Hindlimb muscle (tissue), 1 donor: ENCODE data around the gene GSC. TPM values are rescaled to one million over a fixed set of nuclear protein-coding genes. Genes with fewer than 3 reads are reported as not detected.
"Not testable (repeated sequence)": the region's sequence is repeated elsewhere in the genome, so short reads cannot be mapped to it uniquely, and the experiment has no call there.

Experiments used
- DNase-seq: peaks from one replicate; pipeline ENCODE4 v3.0.0-alpha.2; 2013
- polyA plus RNA-seq: library from polyadenylated mRNA; unstranded; fragments of 120-200 nt; gene quantifications from one replicate; pipeline ENCODE4 v1.2.1, GENCODE V29; 2013; ENCODE audit not compliant: insufficient read length

The GSC gene
- polyA plus RNA-seq: 0.88 TPM

GRCh38 chr14:94769391-94770250, at the start of gene GSC:
Gene GSC, minus strand, starts transcription at chr14:94770113. Its CDS starts 98 bp downstream, at chr14:94770015.
- DNase-seq: peak; percentile 82

GRCh38 chr14:94819531-94819930, 49.6 kb upstream of the GSC start:
- DNase-seq: no peak

GRCh38 chr14:94816113-94816512, 46.2 kb upstream of the GSC start:
- no peak for DNase-seq

GRCh38 chr14:94805680-94806288, 35.9 kb upstream of the GSC start:
- peak; percentile 70 for DNase-seq

GRCh38 chr14:94801225-94801624, 31.3 kb upstream of the GSC start:
- DNase-seq: no peak

- not testable (repeated sequence) for DNase-seq
These were observed 30.9 kb upstream of the GSC start for GRCh38 chr14:94800764-94801163.

- no peak for DNase-seq
These were observed 28.0 kb upstream of the GSC start for GRCh38 chr14:94797887-94798286.

- DNase-seq: no peak
These were observed 26.4 kb upstream of the GSC start for GRCh38 chr14:94796278-94796677.

- DNase-seq: no peak
These were observed 25.5 kb upstream of the GSC start for GRCh38 chr14:94795372-94795771.

GRCh38 chr14:94793901-94794300, 24.0 kb upstream of the GSC start:
- DNase-seq: no peak

GRCh38 chr14:94787655-94788054, 17.7 kb upstream of the GSC start:
- no peak for DNase-seq

- DNase-seq: no peak
These were observed 17.2 kb upstream of the GSC start for GRCh38 chr14:94787092-94787491.

GRCh38 chr14:94780536-94781399, 10.9 kb upstream of the GSC start:
- DNase-seq: no peak

GRCh38 chr14:94779713-94780112, 9.8 kb upstream of the GSC start:
- DNase-seq: no peak

GRCh38 chr14:94775871-94776210, 5.9 kb upstream of the GSC start:
- DNase-seq: no peak

GRCh38 chr14:94775091-94775870, 5.4 kb upstream of the GSC start:
- DNase-seq: no peak

GRCh38 chr14:94774344-94775090, 4.6 kb upstream of the GSC start:
- DNase-seq: no peak

- DNase-seq: no peak
These were observed 3.9 kb upstream of the GSC start for GRCh38 chr14:94773655-94774343.

- no peak for DNase-seq
These were observed 3.2 kb upstream of the GSC start for GRCh38 chr14:94773061-94773648.

GRCh38 chr14:94772548-94772947, 2.6 kb upstream of the GSC start:
- no peak for DNase-seq
